Bone marrow (tissue), 2 donors: Measurements from ENCODE around the gene JAG1.
"Not testable (repeated sequence)": the region's sequence is repeated elsewhere in the genome, so short reads cannot be mapped to it uniquely, and the experiment has no call there.

Source experiments
- DNase-seq, 2 donors: peaks; one replicate each; lab custom pipeline; 2025; lab: John Stamatoyannopoulos, UW

Gene JAG1

DNA sequence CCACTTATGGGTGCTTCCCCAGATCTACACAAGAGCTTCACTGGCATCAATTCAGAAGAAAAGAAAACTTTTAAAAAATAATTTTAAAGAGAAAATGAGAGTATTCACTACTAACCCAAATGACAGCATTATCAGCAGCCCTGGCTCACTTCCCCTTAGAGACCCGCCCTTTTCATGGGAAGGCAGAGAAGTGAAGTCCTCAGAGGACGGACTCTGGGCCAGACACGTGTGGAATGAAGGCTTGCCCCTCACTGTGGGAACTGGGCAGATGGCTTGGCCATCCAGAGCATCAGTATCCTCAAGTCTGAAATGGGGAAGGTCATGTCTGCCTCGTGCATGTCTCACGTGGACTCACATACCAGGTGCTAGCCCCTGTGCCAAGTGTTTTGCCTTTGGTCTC is 63.5 kb downstream of the JAG1 start:
- no peak for DNase-seq

DNA sequence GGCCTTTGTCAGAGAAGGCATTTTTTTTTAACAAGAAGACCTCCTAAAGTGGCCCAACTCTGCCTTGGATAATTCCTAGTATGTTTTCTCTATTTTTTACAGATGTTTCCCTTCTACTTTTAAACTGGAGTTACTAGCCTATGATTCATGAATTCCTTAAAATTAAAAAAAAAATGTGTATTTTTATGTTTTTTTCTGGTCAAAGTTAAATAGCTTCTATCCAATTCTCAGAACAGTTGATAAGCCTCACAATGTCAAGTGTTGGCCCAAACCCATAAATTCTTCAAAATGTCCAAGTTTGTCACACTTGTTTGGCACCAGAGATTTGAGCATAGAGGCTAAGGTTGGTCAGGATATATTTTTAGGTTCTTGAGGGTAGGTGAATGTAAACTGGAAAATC is 64.0 kb downstream of the JAG1 start:
- no peak for DNase-seq

DNA sequence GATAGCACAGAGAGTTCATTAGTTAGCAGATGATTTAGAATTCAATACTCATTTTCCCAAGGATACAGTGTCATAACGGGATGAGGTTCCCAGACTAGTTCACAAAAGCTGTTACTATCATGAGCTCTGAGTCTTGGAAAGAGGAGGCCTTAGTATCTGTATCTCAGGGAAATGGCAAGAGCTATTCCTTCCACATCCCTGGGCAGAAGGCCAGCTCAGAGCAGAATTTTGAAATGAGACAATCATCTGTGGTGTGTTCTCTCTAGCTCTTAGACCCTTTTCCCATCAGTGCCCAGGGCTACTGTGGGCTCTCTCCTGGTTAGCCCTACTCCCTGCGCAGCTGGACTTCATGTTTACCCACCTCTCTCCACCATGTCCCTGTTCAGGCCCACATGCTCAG is 64.5 kb downstream of the JAG1 start:
- DNase-seq, result no peak

- no peak for DNase-seq
Observed at GRCh38 chr20:10605547-10606195, 68.1 kb downstream of the JAG1 start.

- DNase-seq, result no peak
Observed at GRCh38 chr20:10604865-10605440, 68.8 kb downstream of the JAG1 start.

- DNase-seq, result no peak
Observed at GRCh38 chr20:10603971-10604864, 69.6 kb downstream of the JAG1 start.

DNA sequence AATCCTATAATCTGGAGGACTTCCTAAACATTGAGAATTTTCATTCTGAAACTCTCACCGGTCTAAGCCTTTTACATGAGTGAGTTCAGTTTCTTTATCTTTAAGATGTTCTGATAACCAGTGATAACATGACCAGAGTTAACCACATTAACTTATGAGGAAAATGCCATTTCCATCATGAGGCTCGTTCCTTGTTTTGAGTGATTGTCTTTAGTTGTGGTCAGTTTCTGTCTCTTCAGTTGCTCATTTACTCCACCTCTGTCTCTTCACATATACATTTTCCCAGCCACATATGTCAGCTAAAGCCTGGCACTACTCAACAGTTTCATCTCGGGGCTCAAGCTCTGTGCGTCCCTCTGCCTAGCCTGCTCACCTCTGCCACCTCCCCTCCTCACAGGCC is 70.4 kb downstream of the JAG1 start:
- DNase-seq, result no peak

DNA sequence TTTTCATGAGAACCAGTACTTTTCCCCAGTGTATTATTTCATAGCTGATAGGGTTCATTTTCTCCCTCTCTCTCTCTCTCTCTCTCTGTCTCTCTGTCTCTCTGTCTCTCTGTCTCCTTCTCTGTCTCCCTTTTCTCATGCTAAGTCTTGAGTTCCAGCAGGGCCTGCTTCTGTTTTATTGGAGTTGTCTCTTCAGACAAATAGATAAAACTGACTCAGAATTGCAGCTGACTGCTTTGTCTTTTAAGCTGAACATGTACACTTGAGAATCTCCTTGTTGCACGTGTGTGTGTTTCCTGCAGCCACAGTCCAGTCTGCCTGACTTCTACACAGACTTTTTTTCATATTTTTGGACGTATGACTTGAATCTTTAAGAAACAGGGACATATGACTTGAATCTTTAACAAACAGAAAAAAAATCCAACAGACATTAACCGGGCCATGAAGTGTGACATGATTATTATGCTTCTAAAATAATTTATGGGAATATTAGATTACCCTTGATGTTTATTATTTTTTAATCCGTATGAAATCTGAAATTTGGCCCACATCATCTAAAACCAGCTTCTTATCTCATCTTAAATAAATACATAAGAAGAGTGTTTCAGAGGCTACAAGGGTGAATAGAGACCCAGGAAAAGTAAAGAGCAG is 71.5 kb downstream of the JAG1 start:
- DNase-seq, result no peak

GRCh38 chr20:10597637-10598036 is 76.2 kb downstream of the JAG1 start:
- no peak for DNase-seq

DNA sequence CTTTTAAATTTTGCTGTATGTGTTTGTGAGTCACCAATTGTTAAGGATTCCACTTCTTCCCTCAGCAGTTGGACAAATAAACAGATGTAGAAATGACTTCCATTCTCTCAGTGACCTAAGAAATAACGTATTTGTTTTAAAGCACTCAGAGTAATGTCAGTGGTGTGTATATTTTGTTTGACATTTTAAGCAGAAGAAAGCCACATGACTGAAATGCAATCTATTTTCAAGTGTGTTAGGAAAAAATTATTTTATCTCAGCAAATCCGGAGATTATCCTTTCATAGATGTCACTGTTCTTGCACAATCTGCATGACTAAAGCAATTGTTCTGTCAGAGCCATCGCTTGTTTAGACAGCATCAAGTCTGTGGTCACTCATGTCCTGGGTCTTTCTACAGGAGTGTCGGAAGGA is 77.1 kb downstream of the JAG1 start:
- DNase-seq, result no peak

DNA sequence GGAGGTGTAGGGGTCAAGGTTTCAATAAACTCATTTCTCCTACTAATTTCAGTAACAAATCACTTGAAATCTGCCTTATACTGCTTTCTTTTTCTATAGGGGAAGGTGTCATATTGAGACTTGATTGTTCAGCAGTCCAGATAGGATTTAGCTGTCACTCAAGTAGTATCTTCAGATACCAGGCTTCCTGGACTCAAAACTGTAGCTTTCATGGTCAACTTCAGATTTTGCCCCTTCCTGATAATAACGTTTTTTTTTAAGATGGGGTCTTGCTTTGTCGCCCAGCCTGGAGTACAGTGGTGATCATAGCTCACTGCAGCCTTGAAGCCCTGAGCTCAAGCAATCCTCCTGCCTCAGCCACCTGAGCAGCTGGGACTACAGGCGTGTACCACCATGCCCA is 77.8 kb downstream of the JAG1 start:
- DNase-seq, result no peak

- DNase-seq, result no peak
Observed at GRCh38 chr20:10595266-10595665, 78.5 kb downstream of the JAG1 start.

DNA sequence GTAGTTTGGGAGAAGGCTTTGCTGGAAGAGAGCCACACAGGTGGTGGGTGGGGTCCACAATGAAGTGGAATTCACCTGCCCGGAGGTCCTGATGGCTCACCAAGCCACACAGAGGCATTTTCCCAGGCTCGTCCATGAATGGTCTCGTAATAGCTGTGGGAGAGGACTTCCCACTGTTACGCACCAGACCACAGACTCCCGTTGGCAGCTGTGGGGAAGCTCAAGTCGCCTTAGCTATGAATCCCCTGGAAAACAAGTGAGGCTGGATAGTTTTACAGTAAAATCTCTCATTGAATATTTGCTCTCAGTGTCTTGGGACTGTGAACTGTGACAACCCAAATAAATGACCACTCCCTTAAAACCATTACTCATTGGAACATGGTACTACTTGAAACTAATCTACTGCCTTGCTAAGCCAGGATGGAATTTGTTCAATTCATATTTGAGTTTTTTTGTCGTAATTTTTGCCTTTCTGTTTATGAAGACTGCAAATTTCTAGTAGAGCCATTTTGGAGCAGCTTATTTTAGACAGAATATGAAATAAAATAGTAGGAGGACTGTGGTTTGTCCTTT is 79.4 kb downstream of the JAG1 start:
- no peak for DNase-seq

DNA sequence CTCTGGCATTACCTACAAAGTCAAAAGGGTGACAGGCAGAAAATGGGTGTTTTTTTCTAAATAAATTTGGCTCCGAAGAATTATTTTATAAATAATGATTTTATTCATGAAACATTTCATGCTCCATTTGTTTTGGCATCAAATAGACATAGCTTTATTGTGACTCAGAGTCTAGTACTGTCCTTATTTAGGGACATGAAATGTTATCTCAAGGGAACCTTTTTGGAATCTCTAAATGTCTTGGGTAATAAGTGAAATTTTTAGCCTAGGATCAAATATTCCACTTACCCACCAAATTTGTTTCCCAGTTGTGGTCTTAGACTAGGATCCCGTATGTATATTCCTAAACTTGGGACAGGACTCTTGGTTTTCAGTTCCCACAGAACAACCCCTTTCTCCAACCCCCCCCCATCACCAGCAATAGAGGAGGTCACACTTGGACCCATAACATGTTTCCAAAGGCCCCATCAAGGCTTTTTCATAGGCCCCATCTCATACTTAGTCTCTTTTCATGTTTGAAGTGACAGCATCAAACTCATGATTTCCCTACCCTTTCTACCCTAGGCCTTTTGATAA is 81.8 kb downstream of the JAG1 start:
- no peak for DNase-seq

GRCh38 chr20:10590950-10591671 is 82.7 kb downstream of the JAG1 start:
- no peak for DNase-seq

DNA sequence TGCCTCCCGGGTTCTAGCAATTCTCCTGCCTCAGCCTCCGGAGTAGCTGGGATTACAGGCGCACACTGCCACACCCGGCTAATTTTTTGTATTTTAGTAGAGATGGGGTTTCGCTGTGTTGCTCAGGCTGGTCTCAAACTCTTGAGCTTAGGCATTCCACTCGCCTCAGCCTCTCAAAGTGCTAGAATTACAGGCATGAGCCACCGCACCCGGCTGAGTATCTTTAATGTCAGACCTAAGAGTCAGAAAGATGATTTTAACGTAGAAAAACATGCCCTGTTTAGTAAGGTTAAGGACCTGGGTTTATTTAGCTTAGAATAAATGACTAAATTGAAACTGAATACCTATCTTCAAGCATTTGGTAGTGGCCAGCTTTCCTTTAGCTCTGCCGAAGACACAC is 83.4 kb downstream of the JAG1 start:
- DNase-seq, result not testable (repeated sequence)
